ENCODE results near the gene ASS1.
"Not testable (repeated sequence)": the region's sequence is repeated elsewhere in the genome, so short reads cannot be mapped to it uniquely, and the experiment has no call there.

The ASS1 gene

GRCh38 chr9:130399768-130400167, 45.0 kb upstream of the ASS1 start:
- ATAC-seq (ENCODE audit: low read depth) = no peak
- Histone ChIP-seq H3K9me3 (ENCODE audit: severe bottlenecking) (no peaks in the 10 kb centered on the region), H3K27me3 (ENCODE audit: insufficient read depth, poor library complexity, severe bottlenecking) (no peaks in the 10 kb centered on the region), H3K4me1 (ENCODE audit: insufficient read depth, poor library complexity, severe bottlenecking) (no peaks in the 10 kb centered on the region), H3K4me3 (ENCODE audit: severe bottlenecking) (no peak overlapping the region), H3K36me3 (ENCODE audit: low read depth) (no peaks in the 10 kb centered on the region), H3K27ac (ENCODE audit: poor library complexity, severe bottlenecking) (no peak overlapping the region)
- DNase-seq (ENCODE audit: low spot score) = no peak
- no peak for TF ChIP-seq CTCF (IDR thresholded peaks at IDR 0.05; ENCODE audit: poor library complexity, severe bottlenecking)

GRCh38 chr9:130400870-130401269, 43.9 kb upstream of the ASS1 start:
- Histone ChIP-seq H3K27me3 (ENCODE audit: insufficient read depth, poor library complexity, severe bottlenecking) (no peaks in the 10 kb centered on the region), H3K36me3 (ENCODE audit: low read depth) (no peaks in the 10 kb centered on the region), H3K4me3 (ENCODE audit: severe bottlenecking) (no peak overlapping the region), H3K27ac (ENCODE audit: poor library complexity, severe bottlenecking) (no peak overlapping the region), H3K4me1 (ENCODE audit: insufficient read depth, poor library complexity, severe bottlenecking) (no peaks in the 10 kb centered on the region), H3K9me3 (ENCODE audit: severe bottlenecking) (no peaks in the 10 kb centered on the region)
- ATAC-seq (ENCODE audit: low read depth) (no peak), DNase-seq (ENCODE audit: low spot score) (no peak)
- no peak for TF ChIP-seq CTCF (IDR thresholded peaks at IDR 0.05; ENCODE audit: poor library complexity, severe bottlenecking)

- not testable (repeated sequence) for H3K4me3 ChIP-seq (ENCODE audit: severe bottlenecking); H3K4me1 ChIP-seq (ENCODE audit: insufficient read depth, poor library complexity, severe bottlenecking); ATAC-seq (ENCODE audit: low read depth); H3K36me3 ChIP-seq (ENCODE audit: low read depth); H3K27ac ChIP-seq (ENCODE audit: poor library complexity, severe bottlenecking); DNase-seq (ENCODE audit: low spot score); H3K27me3 ChIP-seq (ENCODE audit: insufficient read depth, poor library complexity, severe bottlenecking); H3K9me3 ChIP-seq (ENCODE audit: severe bottlenecking)
Measured at GRCh38 chr9:130401742-130402141, 43.0 kb upstream of the ASS1 start.

GRCh38 chr9:130402243-130402642, 42.5 kb upstream of the ASS1 start:
- no peak for ATAC-seq (ENCODE audit: low read depth)
- no peaks in the 10 kb centered on the region for H3K9me3 ChIP-seq (ENCODE audit: severe bottlenecking)
- H3K27me3 ChIP-seq (ENCODE audit: insufficient read depth, poor library complexity, severe bottlenecking) = no peaks in the 10 kb centered on the region
- no peaks in the 10 kb centered on the region for H3K4me1 ChIP-seq (ENCODE audit: insufficient read depth, poor library complexity, severe bottlenecking)
- no peak overlapping the region for H3K27ac ChIP-seq (ENCODE audit: poor library complexity, severe bottlenecking)
- no peak overlapping the region for H3K4me3 ChIP-seq (ENCODE audit: severe bottlenecking)
- no peak for TF ChIP-seq CTCF (IDR thresholded peaks at IDR 0.05; ENCODE audit: poor library complexity, severe bottlenecking)
- DNase-seq (ENCODE audit: low spot score) = no peak
- no peaks in the 10 kb centered on the region for H3K36me3 ChIP-seq (ENCODE audit: low read depth)

- no peak overlapping the region for H3K27ac ChIP-seq (ENCODE audit: poor library complexity, severe bottlenecking)
- DNase-seq (ENCODE audit: low spot score) (no peak), ATAC-seq (ENCODE audit: low read depth) (no peak)
- no peaks in the 10 kb centered on the region for H3K36me3 ChIP-seq (ENCODE audit: low read depth)
- H3K4me3 ChIP-seq (ENCODE audit: severe bottlenecking) = no peak overlapping the region
- no peaks in the 10 kb centered on the region for H3K27me3 ChIP-seq (ENCODE audit: insufficient read depth, poor library complexity, severe bottlenecking)
- no peaks in the 10 kb centered on the region for H3K9me3 ChIP-seq (ENCODE audit: severe bottlenecking)
- no peak for TF ChIP-seq CTCF (IDR thresholded peaks at IDR 0.05; ENCODE audit: poor library complexity, severe bottlenecking)
- H3K4me1 ChIP-seq (ENCODE audit: insufficient read depth, poor library complexity, severe bottlenecking) = no peaks in the 10 kb centered on the region
Measured at GRCh38 chr9:130402645-130403440, 41.9 kb upstream of the ASS1 start.

Measured in RWPE2 (cell line).